ENCODE data around the gene PPP1R14C.

The PPP1R14C gene

GRCh38 chr6:150195996-150196417, 53.2 kb downstream of the PPP1R14C start:
- DNase-seq (ENCODE audit: low spot score) = no peak

GRCh38 chr6:150196942-150197745, 54.3 kb downstream of the PPP1R14C start:
- DNase-seq (ENCODE audit: low spot score) = no peak

- DNase-seq (ENCODE audit: low spot score) = no peak
Measured at GRCh38 chr6:150198532-150198931, 55.7 kb downstream of the PPP1R14C start.

- no peak for DNase-seq (ENCODE audit: low spot score)
Measured at GRCh38 chr6:150199241-150199640, 56.4 kb downstream of the PPP1R14C start.

GRCh38 chr6:150200428-150201100, 57.7 kb downstream of the PPP1R14C start:
- no peak for DNase-seq (ENCODE audit: low spot score)

- DNase-seq (ENCODE audit: low spot score) = no peak
Measured at GRCh38 chr6:150201285-150201684, 58.4 kb downstream of the PPP1R14C start.

GRCh38 chr6:150201772-150202329, 59.0 kb downstream of the PPP1R14C start:
- no peak for DNase-seq (ENCODE audit: low spot score)

- DNase-seq (ENCODE audit: low spot score) = no peak
Measured at GRCh38 chr6:150202404-150202803, 59.6 kb downstream of the PPP1R14C start.

GRCh38 chr6:150202934-150203333, 60.1 kb downstream of the PPP1R14C start:
- no peak for DNase-seq (ENCODE audit: low spot score)

GRCh38 chr6:150203378-150203777, 60.5 kb downstream of the PPP1R14C start:
- no peak for DNase-seq (ENCODE audit: low spot score)

GRCh38 chr6:150203871-150204545, 61.2 kb downstream of the PPP1R14C start:
- DNase-seq (ENCODE audit: low spot score) = no peak

- no peak for DNase-seq (ENCODE audit: low spot score)
Measured at GRCh38 chr6:150204705-150205472, 62.0 kb downstream of the PPP1R14C start.

GRCh38 chr6:150207931-150208570, 65.2 kb downstream of the PPP1R14C start:
- DNase-seq (ENCODE audit: low spot score) = no peak

- DNase-seq (ENCODE audit: low spot score) = no peak
Measured at GRCh38 chr6:150208611-150209352, 65.9 kb downstream of the PPP1R14C start.

- DNase-seq (ENCODE audit: low spot score) = no peak
Measured at GRCh38 chr6:150209415-150209814, 66.6 kb downstream of the PPP1R14C start.

GRCh38 chr6:150211700-150212511, 69.1 kb downstream of the PPP1R14C start:
- no peak for DNase-seq (ENCODE audit: low spot score)

- DNase-seq (ENCODE audit: low spot score) = no peak
Measured at GRCh38 chr6:150212778-150213177, 69.9 kb downstream of the PPP1R14C start.

GRCh38 chr6:150213301-150213700, 70.5 kb downstream of the PPP1R14C start:
- no peak for DNase-seq (ENCODE audit: low spot score)

GRCh38 chr6:150214310-150214709, 71.5 kb downstream of the PPP1R14C start:
- DNase-seq (ENCODE audit: low spot score) = no peak

All from germinal center (tissue), 1 donor.